Limb (tissue), 2 donors: Measurements from ENCODE around the gene OXA1L.
"Not testable (repeated sequence)": the region's sequence is repeated elsewhere in the genome, so short reads cannot be mapped to it uniquely, and the experiment has no call there.

Experiments
- DNase-seq, 2 donors: peaks; one replicate each; pipeline ENCODE4 v3.0.0-alpha.2; 2016; ENCODE audit errors: extremely low spot score in 2 of 2

The OXA1L gene

DNA sequence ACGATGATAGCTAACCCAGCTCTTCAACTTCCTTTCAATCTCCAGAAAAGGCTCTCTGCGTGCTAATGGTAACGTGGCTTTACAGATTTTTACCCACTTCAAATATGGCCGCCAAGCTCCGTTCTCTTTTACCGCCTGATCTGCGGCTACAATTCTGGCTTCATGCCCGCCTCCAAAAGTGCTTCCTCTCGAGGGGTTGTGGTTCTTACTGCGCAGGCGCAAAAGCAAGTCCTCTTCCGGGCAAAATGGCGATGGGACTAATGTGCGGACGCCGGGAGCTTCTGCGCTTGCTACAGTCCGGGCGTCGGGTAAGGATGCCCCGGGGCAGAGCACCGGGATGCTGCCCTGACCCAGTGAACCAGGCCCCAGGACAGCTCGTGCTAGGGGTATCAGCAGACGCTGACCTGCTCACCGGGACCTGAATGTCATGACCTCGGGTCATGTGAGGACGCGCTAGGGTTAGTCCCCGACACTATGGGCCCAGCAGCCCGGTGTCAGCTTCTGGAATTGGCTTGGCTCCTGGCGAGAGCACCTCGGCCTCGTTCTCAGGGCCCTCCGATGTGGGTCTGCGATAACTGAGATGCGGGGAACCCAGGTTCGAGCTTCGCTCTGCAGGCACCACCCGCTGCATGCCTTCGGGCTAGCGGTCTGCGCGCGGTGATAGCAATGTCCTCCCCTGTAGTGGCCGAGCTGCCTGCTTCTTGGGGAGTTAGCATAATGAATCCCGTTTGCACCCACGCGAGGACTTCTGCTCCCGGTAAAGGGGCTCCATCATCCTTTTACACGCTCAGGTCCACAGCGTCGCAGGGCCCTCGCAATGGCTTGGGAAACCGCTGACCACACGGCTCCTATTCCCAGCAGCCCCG is at the start of gene OXA1L:
Gene OXA1L, plus strand, starts transcription at position 232 of the 866 bp plus-strand sequence. Its CDS starts 14 bp downstream, at position 246.
- DNase-seq: peak; percentile 96 to 99

GRCh38 chr14:22718091-22718490 is 48.4 kb upstream of the OXA1L start:
- DNase-seq: no peak

DNA sequence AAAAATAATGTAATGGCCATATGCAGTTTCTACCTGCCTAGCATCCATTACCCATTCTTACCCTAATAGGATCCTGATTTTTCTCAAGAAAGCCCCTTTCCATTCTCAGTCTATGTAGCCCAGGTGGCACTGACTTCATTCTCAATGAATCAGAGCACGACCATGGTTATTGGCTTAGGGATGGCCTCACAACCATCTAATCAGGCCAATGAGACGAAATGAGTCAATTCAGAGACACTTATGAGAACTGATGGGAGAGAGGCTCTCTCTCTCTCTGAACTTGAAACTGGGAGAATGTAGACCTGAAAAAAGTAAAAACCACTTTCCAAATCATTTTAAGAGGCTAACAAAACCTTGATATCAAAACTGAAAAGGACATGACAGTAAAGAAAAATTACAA is 45.3 kb upstream of the OXA1L start:
- no peak for DNase-seq

- no peak for DNase-seq
Observed at GRCh38 chr14:22723815-22724214, 42.7 kb upstream of the OXA1L start.

DNA sequence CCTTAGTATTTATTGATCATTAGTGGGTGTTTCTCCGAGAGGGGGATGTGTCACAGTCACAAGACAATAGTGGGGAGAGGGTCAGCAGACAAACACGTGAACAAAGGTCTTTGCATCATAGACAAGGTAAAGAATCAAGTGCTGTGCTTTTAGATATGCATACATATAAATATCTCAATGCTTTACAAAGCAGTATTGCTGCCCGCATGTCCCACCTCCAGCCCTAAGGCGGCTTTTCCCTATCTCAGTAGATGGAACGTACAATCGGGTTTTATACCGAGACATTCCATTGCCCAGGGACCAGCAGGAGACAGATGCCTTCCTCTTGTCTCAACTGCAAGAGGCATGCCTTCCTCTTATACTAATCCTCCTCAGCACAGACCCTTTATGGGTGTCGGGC is 41.6 kb upstream of the OXA1L start:
- DNase-seq: not testable (repeated sequence)

GRCh38 chr14:22725374-22725773 is 41.1 kb upstream of the OXA1L start:
- not testable (repeated sequence) for DNase-seq

- DNase-seq: no peak
Observed at GRCh38 chr14:22726012-22726411, 40.5 kb upstream of the OXA1L start.

DNA sequence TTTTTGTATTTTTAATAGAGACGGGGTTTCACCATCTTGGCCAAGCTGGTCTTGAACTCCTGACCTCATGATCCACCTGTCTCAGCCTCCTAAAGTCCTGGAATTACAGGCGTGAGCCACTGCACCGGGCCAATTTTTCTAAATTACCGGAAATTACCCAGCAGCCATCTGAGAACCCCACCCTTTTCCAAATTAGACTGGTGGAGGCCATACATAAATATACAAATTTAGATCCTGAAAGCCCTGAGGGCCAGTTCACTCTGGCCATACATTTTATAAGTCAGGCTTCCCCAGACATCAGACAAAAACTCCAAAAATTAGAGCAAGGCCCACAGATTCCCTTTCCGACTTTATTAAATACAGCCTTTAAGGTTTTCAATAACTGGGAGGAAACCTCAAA is 34.4 kb upstream of the OXA1L start:
- not testable (repeated sequence) for DNase-seq

DNA sequence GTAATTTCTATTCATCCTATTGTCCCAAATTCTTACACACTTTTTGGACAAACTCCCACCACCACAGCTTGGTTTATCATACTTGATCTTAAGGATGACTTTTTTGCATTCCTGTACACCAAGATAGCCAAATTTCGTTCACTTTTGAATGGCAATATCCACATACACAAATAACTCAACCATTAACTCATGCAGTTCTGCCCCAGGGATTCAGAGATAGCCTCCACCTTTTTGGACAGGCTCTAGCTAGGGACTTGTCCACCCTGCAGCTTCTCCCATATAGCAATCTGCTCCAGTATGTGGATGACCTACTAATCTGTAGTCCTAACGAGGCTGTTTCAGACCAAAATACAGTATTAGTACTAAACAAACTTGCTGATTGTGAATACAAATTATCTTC is 32.7 kb upstream of the OXA1L start:
- DNase-seq: no peak

DNA sequence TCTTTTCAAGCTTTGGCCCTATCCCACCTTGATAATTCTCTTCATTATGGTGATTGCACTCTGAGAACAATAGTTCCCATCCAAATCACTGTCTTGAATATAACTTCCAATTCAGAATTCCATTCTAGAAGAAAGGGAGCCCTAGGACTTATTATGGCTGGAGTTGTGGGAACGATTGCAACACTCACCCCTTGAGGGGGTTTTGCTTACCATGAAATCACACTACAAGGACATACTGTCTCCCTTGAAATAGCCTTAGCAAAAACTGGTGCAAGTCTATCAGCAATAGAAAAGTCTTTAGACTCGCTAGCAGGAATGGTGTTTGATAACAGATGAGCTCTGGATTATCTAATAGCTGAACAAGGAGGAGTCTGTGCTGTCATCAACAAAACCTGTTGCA is 31.4 kb upstream of the OXA1L start:
- no peak for DNase-seq

DNA sequence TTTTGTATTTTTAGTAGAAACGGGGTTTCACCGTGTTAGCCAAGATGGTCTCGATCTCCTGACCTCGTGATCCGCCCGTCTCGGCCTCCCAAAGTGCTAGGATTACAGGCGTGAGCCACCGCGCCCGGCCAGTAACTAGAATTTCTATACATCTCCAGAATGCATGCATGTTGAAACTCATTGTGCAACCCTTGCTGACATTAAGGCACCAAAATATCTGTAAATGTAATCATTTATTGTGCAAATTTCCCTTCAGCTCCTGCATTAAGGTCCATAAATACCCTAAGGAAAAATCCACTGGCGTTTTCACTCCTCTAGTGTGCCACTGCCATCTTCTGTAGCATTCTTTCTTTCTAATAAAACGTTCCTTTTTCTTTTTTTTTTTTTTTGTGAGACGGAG is 30.1 kb upstream of the OXA1L start:
- not testable (repeated sequence) for DNase-seq

- DNase-seq: no peak
Observed at GRCh38 chr14:22737052-22737451, 29.4 kb upstream of the OXA1L start.

DNA sequence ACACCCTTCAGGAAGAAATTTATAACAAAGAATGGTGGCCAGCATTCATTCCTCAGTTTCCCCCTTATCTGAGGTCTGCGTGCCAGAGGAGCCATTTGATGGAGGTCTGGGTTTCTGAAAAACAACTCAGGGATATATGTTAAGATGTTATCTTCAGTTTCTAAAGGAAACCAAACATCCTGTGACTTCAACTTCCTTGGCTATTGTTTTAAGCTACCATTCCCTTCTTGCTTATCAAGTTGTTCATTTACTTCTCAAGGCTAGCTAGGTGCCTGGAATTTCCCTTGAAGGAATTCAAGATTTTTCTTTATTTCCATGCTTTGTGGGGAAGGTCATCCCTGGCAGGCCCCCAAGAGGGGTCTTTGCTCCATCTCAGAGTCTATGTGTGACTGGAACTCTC is 27.1 kb upstream of the OXA1L start:
- DNase-seq: no peak

GRCh38 chr14:22740020-22740419 is 26.5 kb upstream of the OXA1L start:
- DNase-seq: no peak

DNA sequence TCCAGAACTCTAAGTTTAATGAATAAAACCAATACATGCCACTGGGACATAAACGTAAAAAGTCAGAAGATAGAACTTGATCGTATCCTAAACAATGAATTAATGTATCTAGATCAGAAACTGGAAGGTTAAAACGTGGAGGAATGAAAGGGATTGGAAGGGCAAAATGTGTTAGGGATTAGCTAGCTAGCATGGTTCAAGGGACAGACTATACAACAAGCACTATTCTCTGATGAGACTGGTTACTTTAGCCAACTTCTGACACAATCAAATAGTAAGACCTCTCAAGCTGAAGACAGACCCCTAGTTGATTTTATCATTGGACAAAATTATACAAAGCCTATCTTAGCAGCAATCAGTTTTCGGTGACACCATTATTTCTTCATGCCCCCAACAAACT is 18.7 kb upstream of the OXA1L start:
- DNase-seq: no peak

DNA sequence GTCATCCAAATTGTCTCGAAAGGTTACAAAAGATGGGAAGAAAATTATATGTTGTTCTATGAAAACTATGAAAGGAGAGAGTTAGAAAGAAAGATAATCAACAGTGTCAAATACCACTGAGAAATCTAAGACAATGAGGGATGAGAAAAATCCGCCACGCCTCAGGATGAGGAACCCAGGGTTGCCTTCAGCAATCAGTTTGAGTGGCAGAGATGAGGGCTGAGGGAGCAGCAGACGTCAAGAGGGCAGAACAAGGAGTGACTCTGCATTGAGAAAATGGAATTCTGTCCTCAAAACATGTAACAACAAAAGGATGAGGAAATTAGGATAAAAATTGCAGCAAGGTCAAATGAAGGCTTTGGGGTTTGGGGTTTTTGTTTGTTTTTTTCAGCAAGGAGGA is 18.3 kb upstream of the OXA1L start:
- no peak for DNase-seq

- DNase-seq: no peak
Observed at GRCh38 chr14:22748631-22749068, 17.8 kb upstream of the OXA1L start.

DNA sequence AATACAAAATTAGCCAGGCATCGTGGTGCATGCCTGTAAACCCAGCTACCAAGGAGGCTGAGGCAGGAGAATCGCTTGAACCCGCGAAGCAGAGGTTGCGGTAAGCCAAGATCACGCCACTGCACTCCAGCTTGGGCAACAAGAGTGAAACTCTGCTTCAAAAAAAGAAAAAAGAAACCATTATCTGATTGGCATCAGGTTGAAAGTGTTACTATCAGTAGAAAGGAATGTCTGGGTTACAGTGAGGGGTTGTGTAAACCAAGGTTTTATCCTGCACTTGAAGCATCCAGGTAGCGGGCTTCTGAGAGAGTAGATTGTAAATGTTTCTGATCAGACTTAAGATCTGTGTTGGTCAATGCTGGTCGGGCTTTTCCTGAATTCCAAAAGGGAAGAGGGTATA is 14.1 kb upstream of the OXA1L start:
- DNase-seq: no peak

DNA sequence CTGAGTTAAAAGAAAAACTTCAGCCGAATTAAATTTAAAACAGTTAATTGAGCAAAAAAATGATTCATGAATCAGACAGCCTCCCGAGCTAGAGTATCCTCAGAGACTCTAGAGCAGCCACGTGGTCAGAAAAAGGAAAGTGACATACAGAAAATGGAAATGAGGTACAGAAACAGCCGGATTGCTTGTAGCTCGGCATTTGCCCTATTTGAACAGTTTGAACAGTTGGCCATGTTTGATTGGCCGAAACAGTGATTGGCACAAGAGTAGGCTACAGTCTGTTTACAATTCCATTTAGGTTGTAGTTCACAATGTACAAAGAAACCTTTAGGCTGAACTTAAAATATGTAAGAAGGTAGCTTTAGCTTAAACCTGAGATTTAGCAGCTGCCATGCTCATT is 12.9 kb upstream of the OXA1L start:
- DNase-seq: no peak

DNA sequence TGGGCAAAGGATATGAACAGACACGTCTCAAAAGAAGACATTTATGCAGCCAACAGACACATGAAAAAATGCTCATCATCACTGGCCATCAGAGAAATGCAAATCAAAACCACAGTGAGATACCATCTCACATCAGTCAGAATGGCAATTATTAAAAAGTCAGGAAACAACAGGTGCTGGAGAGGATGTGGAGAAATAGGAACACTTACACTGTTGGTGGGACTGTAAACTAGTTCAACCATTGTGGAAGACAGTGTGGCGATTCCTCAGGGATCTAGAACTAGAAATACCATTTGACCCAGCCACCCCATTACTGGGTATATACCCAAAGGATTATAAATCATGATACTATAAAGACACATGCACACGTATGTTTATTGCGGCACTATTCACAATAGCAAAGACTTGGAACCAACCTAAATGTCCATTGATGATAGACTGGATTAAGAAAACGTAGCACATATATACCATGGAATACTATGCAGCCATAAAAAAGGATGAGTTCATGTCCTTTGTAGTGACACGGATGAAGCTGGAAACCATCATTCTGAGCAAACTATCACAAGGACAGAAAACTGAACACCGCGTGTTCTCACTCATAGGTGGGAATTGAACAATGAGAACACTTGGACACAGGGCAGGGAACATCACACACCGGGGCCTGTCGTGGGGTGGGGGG is 8.4 kb upstream of the OXA1L start:
- DNase-seq: not testable (repeated sequence)

DNA sequence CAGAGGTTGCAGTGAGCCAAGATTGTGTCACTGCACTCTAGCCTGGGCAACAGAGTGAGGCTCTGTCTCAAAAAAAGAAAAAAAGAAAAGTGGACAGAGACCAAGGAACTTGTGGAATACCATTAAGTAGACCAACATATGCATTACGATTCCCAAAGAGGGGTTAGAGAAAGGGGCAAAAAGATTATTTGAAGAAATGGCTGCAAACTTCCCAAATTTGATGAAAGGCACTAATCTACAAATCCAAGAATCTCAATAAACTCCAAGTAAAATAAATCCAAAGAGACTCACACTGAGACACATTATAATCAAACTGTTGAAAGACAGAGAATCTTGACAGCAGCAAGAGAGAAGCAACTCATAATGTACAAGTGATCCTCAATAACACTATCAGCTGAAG is 4.8 kb upstream of the OXA1L start:
- DNase-seq: no peak

- DNase-seq: no peak
Observed at GRCh38 chr14:22764382-22764781, 2.1 kb upstream of the OXA1L start.

DNA sequence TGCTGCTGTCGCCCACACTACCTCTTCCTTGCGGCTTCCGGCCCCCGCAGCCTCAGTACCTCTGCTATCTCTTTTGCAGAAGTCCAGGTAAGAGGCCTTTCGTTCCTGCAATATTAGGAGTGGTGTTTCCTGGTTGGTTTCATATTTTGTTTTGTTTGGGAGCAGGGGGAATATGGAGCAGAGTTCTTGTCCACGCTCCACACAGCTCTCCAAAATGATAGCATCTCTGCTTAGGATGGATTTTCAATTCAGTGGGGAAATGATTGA is 768 bp downstream of the OXA1L start:
- DNase-seq: no peak
